RWPE1 (cell line): ENCODE results near the gene SH3RF1.
A peak's percentile ranks its signal among the peaks of the same experiment; 100 is the strongest.

Experiments used
- CTCF ChIA-PET: fragments of 350-600 bp; sonication (Branson Sonifier 250); formaldehyde crosslinking; extraction: SDS; loops from one replicate; lab custom pipeline; 2021; lab: Yijun Ruan, JAX
- POLR2A ChIA-PET: fragments of 400-600 bp; formaldehyde crosslinking; extraction: SDS; loops from one replicate; lab custom pipeline; 2020; ENCODE audit warnings: antibody characterized with exemption; ENCODE audit not compliant: low non-redundant PET; lab: Yijun Ruan, JAX
- DNase-seq: peaks from one replicate; pipeline ENCODE4 v3.0.0; 2012; ENCODE audit warnings: low spot score
- H3K27ac ChIP-seq: fragments of 450-650 bp; 2 replicates; pipeline ENCODE4 v1.5.1; 2017
- CTCF ChIP-seq: fragments of 450-650 bp; conservative IDR thresholded peaks from 2 replicates; pipeline ENCODE4 v1.5.1; 2017; ENCODE audit warnings: low read depth, mild to moderate bottlenecking

Gene SH3RF1

GRCh38 chr4:169270810-169271691, at the start of gene SH3RF1:
Gene SH3RF1, minus strand, starts transcription at chr4:169270956. Its CDS starts 1,744 bp downstream, at chr4:169269212.
- DNase-seq: peak; percentile 79
- peak within 1 kb of the TSS; percentile 88 for H3K27ac ChIP-seq
- ChIA-PET CTCF (interaction anchor here (0.6 to 0.9 kb wide), 4 partner anchors 10 to 960 kb away, joined by 3 to 5 read pairs (median 4); no protein-coding TSS in a partner anchor), POLR2A (no interaction called here)
- peak; percentile 48 for TF ChIP-seq CTCF

- CTCF ChIA-PET: interaction anchor here (0.6 kb wide), 1 partner anchor 16 kb away, joined by 3 read pairs; no protein-coding TSS in a partner anchor
Observed at GRCh38 chr4:169315530-169316343, 45.0 kb upstream of the SH3RF1 start.

GRCh38 chr4:169314906-169315305, 44.1 kb upstream of the SH3RF1 start:
- peak; percentile 70 for DNase-seq
- ChIA-PET CTCF (no interaction called here), POLR2A (no interaction called here)
- no peak for TF ChIP-seq CTCF
- peak overlapping the region; percentile 75 for H3K27ac ChIP-seq

More at GRCh38 chr4:169315530-169316343, 45.0 kb upstream of the SH3RF1 start:
- POLR2A ChIA-PET: no interaction called here
- no peak for DNase-seq
- no peak for TF ChIP-seq CTCF
- H3K27ac ChIP-seq: peak overlapping the region; percentile 70

GRCh38 chr4:169313732-169314131, 43.0 kb upstream of the SH3RF1 start:
- DNase-seq: no peak
- ChIA-PET CTCF (no interaction called here), POLR2A (no interaction called here)
- H3K27ac ChIP-seq: no peak overlapping the region
- no peak for TF ChIP-seq CTCF

- H3K27ac ChIP-seq: no peak overlapping the region
- ChIA-PET POLR2A (no interaction called here), CTCF (interaction anchor here (0.9 kb wide), 1 partner anchor 108 kb away, joined by 5 read pairs; no protein-coding TSS in a partner anchor)
- TF ChIP-seq CTCF: no peak
- no peak for DNase-seq
Observed at GRCh38 chr4:169312690-169313422, 42.1 kb upstream of the SH3RF1 start.
